ENCODE data around the gene MAGI2.

MAGI2 gene

DNA sequence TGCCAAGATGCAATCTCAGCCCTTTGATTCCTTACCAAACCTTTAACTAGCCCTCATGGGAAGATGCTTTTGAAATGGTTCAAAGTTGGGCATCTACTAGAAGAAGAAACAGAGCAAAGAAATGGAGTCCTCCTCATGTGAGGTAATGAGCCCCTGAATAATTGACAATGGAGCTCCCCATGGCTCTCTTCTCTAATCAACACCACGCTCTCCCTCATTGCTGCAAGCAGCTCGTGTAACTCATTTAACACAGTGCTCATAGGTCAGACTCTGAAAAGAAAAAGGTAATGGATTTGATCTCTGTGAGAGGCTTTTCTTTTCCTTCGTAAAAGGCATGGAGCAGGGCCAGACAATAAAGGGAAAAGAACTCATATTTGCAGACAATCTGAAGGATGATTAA lies 1342.1 kb downstream of the MAGI2 start:
- no peak for DNase-seq

DNA sequence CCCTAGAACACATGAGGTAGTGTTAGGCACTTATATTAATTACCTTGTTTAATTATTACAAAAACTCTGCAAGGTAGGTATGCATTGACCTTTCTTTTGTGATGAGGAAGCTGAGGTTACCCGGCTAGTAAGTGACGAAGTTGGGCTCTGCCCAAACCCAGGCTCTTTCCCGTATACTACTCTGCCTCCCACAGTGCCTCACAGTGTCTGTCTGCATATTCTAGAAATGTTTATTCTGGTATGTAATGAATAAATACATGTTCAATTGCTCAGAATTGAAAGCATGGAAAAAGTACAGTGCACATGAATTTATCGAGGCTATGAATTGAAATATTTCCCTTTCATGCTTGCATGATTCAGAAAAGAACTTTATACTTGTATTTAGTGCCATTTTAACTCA lies 1350.0 kb downstream of the MAGI2 start:
- no peak for DNase-seq

DNA sequence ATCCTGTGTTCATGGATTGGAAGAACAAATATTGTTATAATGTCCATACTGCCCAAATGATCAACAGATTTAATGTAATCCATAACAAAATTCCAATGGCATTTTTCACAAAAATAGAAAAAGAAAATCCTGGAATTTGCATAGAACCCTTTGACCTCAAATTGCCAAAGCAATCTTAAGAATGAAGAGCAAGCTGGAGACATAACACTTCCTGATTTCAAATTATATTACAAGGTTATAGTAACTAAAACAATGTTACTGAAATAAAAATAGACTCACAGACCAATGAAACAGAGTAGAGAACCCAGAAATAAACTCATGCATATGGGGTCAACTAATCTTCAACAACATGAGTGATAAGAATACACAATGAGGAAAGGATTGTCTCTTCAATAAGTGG lies 1352.4 kb downstream of the MAGI2 start:
- DNase-seq, result no peak

DNA sequence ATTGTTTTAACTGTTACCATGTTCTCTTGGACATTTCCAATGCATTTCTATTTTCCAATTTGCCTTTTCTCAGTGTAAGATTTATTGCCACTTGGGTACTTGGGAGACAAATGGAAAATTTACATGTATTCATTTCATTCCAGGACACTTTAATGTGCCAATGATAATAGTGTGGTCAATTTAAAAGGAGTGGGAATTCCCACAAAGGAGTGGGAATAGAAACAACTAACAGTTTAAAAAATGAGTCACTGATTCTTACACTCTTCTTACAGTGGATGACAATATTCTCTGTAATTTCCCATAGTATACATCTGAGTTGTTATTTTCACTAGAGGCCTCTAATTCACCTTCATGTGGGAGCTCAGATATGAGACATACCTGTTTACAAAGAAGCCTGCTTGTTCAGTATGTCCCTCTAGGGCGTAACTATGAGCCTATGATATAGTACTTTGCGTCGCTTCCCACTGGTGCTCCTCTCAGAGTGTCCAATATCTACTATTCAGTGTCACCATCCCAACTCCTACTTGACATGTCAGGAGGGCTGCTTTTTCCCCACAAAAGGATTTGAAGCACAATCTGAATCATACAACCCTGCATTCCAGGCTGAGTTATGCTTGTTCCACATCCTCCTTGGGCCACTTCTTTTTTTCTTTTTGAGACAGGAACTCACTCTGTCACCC lies 1353.6 kb downstream of the MAGI2 start:
- no peak for DNase-seq

DNA sequence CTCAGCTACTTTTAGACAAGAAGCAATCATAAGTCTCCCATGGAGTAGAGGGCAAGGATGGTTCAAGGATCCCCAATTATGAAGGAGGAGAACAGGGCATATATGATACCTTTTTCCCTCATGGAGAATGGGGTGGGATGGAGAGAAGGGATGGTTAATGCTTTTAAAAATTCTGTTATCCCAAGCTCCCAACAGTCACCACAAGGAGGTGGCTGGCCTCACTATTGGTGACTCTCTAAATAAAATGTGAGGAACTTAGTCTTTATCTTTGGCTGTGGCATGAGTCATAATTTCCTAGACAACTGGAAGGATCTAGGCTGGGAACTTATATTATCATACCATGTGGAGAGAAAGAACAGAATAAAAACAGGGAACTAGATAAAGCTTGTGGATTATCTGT lies 1357.9 kb downstream of the MAGI2 start:
- no peak for DNase-seq

DNA sequence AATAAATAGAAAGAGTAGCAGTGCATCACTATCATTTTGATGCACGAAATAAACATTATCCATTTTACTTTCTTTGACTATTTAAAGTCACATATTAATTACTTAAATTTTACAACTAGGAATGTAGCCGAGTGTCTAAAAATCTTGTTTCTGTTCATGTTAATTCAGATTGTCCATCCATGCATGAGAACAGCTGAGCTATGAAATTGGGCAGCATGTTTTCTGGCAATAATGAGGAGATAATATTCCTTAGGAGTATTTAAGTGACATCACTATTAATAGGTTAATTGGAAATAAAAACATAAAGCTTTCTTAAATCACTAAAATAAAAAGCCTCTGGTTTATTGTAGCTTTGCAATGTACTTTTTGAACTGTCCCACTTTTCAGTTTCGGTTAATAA lies 1361.1 kb downstream of the MAGI2 start:
- DNase-seq, result no peak

DNA sequence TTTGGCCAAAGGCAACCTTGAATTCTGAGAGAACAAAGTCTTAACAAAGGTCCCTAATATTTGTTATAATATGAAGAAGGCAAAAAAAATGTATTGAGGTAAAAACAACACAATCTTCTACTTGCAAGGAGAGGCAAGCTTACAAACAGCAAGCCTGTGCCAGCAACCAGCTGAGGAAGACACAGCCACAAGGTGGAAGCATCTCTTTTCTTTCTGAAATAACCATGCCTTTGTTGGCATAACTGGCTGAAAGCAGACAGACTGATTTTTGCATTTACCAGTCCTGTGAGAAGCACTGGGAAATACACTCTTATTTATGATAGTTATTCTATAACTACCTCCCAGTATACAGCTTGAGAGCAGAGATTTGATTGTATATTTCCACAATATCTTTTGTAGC lies 1362.9 kb downstream of the MAGI2 start:
- DNase-seq, result no peak

DNA sequence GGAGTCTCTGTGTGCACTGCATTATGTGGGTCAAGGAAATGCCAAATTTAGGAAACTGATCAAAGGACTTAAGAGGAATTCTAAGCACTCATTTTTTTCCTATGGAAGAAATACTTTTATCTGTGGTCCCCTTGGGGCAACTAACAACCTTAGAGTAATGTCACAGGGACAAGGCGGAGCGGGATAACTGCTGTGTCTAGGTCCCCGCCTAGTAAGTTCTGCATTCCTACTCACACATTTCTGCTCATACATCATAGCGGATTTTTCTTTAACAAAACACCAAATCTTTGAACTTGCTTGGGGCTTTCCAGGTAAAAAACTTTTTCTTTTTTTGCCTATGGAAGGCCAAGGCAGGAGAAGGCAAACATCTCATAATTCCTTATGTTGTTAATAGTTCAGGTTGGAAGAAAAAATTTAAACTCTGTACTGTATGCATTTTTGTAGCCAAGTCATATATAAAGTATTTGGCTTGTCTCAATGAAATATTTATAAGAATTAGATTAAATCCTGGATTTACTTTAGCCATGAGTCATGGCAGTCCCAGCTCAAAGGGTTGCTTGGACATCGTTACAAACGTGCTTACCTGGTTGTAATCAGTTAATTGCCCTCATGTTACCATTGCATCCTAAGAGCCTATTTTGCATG lies 1369.9 kb downstream of the MAGI2 start:
- DNase-seq, result no peak

DNA sequence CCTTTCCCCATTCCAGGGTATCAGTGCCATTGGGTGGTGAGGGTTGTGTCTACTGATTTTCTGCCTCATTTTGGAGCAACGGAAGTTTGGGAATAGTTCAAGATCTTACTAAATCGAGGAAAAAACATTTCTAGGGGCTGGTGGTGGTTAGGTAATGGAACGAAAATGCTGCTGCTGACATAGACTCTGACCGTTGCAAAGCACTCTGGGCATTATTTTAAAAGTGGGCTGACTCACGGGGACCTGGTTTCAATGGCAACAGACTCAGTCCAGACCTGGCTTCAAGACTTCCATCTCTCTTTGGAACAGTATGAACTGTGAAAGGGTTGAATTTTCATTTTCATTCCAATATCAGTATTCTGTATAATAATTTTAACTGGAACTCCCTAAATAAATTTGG lies 1370.9 kb downstream of the MAGI2 start:
- DNase-seq, result no peak

DNA sequence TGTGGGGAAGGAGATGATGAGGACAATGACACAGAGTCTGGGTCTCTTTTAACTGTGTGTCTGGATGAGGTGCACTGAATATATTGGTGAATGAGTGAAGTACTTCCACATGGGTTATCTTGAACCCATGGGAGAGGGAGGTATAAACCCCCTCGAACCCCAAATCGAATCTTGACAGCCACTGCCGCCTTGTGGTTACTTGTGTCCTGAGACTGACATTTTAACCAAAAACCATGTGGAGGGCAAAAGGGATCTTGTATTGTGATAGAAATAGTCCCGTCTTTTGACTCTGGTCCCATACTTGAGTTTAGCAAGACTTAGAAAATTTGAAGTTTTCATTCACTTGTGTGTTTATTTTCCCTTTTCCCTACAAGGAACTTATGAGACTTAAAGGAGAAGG lies 1371.6 kb downstream of the MAGI2 start:
- no peak for DNase-seq

DNA sequence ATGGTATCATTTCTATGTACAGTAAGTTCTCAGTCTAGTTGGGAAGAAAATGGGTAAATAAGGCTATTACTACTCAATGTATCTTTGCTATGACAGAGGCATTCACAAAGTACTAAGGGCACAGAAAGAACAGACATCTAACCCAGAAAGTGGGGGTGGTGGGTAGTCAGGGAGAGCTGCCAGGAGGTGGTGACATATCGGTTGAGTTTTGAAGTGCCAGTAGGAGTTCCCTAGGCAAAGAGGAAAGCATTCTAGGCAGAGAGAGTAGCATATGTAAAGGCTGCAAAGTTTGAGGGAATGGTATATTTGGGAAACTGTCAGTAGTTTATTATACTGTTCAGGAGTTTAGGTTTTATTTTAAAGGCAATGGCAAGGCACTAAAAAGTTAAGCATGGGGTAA lies 1372.1 kb downstream of the MAGI2 start:
- no peak for DNase-seq

DNA sequence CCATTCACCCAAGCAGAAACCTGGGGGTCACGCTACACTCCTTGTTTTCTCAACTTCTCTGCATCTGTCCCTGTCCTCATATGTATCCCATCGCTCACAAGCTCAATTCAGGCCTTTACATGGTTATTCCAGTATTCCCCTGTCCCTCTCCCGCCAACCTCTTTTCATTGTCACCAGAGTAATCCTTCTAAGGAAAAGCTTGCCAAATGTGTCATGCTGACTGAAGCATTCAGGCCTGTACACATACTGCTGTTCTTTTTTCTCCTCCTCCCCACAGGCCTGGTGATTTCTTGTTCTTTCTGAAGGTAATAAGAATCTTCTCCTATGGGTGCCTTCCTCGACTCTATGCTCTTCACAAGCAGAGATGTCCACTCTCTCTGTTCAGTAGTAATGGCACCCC lies 1372.7 kb downstream of the MAGI2 start:
- DNase-seq, result no peak

DNA sequence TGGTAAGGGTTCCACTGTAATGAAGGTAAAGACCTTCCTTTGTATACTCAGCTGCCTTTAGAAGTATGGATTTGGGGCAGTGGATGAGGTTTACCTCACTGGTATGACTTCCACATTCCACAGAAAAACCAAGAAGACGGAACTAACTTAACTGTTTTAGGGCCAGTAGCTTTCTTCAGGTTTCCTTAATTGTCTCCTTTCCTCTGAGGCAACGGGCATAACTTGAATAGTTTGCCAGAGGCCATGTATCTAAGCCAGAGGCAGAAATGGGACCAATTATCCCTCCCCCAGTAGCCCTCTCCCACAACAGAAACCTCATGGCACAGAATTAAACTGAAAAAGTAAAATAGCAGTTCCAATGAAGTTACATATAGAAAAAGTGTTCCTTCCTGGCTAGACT lies 1373.2 kb downstream of the MAGI2 start:
- DNase-seq, result no peak

DNA sequence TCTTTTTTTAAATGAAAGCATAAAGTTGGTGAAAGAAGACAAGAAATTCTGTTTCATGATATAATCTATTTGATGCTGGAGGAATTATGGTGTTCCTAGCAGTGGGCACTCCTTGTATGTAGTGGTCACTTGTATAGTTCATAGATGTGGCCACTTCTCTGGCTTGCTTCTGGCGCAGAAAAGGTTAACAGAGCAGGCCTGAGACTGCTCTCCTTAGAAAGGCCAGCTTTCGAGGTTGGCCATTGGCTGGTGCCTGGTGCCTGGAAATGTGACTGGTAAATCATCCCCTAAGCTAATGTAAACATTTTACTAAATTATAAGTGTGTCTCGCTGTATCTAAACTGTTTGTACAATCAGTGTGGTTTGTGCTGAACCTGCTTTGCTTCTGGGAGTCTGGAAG lies 1378.8 kb downstream of the MAGI2 start:
- DNase-seq, result no peak

DNA sequence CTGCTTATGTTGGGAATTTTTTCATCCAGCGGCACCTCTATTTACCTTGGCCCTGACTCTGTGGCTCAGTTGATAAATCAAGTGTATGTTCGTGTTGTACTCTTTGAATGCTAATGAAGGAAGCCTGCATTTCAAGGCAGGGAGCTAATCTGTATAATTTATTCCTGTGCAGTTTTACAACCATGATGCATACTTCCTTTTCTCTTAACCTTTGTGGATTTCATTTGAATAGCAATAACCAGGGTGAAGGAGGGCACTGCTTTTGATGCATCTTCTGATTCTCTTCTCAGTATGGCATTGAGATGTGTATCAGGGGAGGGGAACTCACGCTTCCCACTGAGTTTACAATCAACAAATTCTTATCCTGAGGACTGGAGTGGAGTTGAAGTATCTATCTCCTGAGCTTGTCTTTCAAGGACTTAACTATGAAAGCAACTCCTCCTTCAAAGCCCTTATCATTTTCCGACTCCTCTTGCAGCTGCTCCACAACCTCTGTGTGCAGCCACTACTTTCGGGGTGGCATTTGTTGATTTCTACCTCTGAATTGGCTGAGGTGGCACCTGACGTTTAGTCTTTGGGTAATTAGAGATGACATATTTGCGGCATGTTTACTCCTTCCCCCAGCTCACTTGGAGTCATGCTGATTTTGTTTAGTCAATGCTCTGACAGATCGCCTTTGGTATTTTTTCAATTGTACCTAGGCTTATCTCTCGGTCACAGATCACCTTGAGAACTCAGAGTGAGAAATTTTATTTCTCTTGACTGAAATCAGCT lies 1379.7 kb downstream of the MAGI2 start:
- no peak for DNase-seq

DNA sequence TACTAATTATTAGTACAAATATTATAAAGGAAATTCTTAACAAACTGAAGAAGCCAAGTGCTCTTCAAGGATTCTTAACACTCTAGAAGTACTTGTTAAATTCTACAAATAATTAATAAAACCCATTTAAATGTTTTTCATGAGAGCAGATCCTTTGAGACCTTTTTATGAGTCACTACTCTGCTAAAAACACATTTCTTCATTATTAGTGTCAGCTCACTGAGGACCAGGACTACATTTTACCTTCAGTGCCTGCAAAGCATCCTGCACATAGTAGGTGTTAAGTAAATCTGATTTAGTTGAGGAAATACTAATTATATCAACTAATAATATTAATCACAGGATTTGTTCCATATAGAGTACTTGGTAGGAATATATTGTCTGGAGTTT lies 1381.3 kb downstream of the MAGI2 start:
- DNase-seq, result no peak

DNA sequence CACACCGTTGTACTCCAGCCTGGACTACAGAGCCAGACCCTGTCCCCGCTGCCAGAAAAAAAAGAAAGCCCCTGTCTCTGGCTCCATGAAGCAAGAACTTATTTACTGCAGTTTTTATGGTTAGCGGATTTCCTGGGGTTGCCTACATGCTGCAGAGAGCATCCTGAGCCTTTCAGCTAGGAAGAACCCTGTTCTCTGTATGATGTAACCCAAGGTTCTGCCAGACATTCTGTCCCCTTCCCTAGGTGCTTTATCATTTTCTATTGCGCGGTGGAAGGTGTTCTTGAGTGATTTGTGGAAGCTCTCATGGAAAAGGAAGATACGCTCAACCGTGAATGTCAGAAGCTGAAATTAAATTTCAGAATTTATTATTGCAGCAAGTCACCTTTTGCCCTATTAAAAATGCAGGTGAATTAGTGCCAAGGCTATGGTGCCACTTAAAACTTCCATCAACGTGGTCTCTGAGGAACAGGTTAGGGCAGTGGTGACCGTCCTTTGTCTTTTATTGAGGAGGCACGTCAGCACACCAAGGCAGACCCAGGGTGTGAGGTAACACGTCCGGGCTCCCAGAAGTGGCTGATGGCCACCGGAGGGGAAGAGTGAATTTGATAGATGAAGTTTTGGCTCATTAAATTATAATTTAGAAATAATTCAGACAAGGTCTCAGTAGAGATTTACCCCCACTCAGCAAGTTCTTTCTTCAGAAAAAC lies 1381.8 kb downstream of the MAGI2 start:
- DNase-seq, result no peak

DNA sequence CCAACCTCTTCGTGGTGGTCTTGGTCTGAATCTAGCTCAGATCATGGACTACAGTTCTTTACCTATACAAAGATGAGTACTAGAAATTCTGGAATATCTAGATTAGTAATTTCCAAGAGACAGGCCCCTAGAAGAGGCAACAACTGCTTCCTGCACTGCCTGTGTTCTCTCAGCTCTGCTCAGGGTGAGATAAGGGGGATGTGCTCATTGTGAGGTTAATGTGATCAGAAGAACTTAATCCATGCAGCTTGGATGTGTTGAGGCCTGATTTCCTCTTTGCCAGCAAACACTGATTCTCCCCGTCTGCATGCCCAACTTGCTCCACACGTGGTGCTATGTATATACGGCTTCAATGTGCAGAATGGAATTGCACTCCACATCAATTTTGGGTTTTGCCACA lies 1386.9 kb downstream of the MAGI2 start:
- DNase-seq, result no peak

DNA sequence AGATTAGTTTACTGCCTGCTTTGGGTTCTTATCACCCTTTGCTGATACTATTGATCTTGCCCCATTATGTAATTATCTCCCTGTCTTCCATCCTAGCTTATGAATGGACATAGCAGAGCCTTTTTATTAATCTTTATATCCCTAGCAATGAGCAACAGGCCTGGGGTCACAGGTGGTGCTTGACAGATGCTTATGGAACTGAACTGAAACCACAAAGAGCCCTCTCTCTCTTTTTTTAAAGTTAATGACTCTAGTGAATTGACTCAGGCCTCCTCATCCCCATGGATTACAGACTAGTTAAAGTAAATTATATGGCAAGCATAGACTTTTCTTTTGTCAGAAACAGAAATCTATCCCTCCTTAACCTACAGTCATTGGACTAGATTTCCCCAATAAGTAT lies 1389.7 kb downstream of the MAGI2 start:
- DNase-seq, result no peak

DNA sequence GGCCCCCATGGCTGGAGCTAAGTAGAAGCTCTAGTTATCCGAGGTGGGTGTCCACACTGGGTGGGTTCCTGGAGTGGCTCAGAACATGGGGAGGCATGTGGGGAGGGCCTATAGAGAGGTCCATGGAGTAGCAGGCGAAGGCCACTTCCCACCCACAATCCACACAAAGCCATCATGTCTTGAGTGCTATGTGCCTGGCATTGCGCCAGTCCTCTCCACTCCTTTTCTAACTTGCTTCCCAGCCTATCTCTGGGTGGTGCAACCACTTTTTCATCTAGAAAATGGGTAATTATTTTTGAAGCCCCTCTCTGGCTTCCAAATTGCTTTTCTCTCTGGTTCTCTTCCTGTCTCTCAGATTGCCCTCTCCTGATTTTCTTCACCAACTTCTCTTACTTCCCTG lies 1391.3 kb downstream of the MAGI2 start:
- no peak for DNase-seq

DNA sequence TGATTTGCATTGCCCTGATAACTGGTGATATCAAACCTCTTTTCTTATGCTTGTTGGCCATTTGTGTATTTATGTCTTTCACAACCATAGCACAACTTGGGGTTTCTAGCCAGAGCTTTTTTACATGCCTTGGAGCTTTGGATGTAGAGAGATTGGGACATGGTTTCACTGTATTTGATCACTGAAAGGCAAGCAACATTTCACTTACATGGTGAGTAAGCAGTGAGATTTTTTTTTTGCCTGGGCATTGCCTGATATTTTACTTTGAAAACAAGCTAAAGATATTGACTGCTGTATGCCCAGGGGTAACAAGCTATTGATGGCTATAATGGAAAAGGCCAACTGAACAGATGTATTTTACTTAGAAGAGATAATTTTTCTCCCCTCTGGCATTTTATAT lies 1395.9 kb downstream of the MAGI2 start:
- DNase-seq, result no peak

DNA sequence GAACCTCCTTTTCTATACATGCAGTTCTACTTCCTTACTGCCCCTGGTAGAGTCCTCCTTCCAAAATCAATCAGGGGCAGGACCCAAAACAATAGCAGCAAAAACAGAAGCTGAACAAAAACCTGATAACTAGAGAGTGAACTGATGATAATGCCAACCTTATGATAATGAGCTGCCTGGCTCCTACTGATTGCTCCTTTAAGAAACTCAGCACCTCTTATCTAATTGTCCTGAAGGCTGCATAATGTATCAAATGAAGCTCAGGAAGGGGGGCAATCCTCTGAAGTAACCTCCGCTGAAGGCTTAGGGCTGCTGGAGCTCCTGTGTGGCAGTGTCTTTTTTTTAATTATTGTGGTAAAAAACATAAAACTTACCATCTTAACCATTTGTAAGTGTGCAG lies 1397.9 kb downstream of the MAGI2 start:
- no peak for DNase-seq

DNA sequence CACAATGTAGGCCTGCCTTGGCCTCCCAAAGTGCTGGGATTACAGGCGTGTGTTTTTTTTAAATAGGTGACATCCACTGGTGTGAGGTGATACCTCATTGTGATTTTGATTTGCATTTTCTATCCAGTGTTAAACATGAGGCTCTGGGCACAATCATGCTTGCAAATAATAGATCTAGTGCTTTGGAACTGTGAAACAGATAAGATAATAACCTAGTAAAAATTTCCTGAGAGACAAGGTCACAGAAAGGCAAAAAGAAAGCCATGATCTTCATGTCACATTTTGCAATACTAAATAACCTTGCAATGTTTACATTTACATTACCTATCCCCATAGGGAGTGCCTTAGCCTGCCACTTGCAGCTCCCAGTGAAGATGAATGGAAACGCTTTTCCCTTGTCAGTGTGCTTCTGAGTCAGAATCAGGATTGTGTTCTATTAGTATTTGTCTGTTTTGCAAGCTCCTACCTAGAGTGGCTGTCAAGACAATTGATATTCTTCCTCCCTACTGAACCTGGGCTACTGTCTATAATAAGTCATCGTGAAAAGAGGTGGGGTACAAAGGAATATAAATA lies 1398.4 kb downstream of the MAGI2 start:
- DNase-seq, result no peak
